Caco-2 (cell line): ENCODE results near the gene DAND5. TPM values are rescaled to one million over a fixed set of nuclear protein-coding genes. Genes with fewer than 3 reads are reported as not detected.

Experiments used
- BruUV-seq: library from RNA; stranded (reverse); fragments of 400-500 nt; replicated peaks from 2 replicates; lab custom pipeline; 2021; lab: Mats Ljungman, UMichigan
- CTCF ChIA-PET: fragments of 300-600 bp; sonication (Branson Sonifier 250); formaldehyde crosslinking; loops from one replicate; lab custom pipeline; 2022; ENCODE audit warnings: antibody characterized with exemption; lab: Charles Lee
- POLR2A ChIA-PET: fragments of 300-600 bp; sonication (Branson Sonifier 250); formaldehyde crosslinking; loops from one replicate; lab custom pipeline; 2022; ENCODE audit warnings: antibody characterized with exemption; lab: Charles Lee
- DNase-seq, 2 experiments: peaks; one replicate each; pipeline versions ENCODE4 v3.0.0 to v3.0.0-alpha.2; 2020 to 2022
- H3K27me3 ChIP-seq: replicated peaks from 2 replicates; pipeline ENCODE4 v1.6.0; 2011; ENCODE audit warnings: low read length; ENCODE audit not compliant: control insufficient read depth, insufficient read depth
- H3K36me3 ChIP-seq: 2 replicates; pipeline ENCODE4 v1.5.1; 2011; ENCODE audit warnings: low read length; ENCODE audit not compliant: control insufficient read depth, insufficient read depth
- H3K4me1 ChIP-seq: fragments of 250-450 bp; sonication (Bioruptor Pico); 2 replicates; pipeline ENCODE4 v1.5.1; 2020; ENCODE audit warnings: mild to moderate bottlenecking
- H3K4me3 ChIP-seq: 2 replicates; pipeline ENCODE4 v1.5.1; 2011; ENCODE audit warnings: low read depth, mild to moderate bottlenecking, control low read depth, low read length
- H3K9me3 ChIP-seq: fragments of 250-450 bp; sonication (Bioruptor Pico); 2 replicates; pipeline ENCODE4 v1.5.1; 2020; ENCODE audit warnings: mild to moderate bottlenecking, moderate library complexity
- H3K27ac Mint-ChIP-seq: one replicate; pipeline ENCODE4 v1.8.0; 2022; ENCODE audit warnings: mixed read lengths; ENCODE audit not compliant: unreplicated experiment
- H3K27me3 Mint-ChIP-seq: one replicate; pipeline ENCODE4 v1.8.0; 2022; ENCODE audit warnings: mixed read lengths; ENCODE audit not compliant: insufficient read depth, unreplicated experiment
- H3K36me3 Mint-ChIP-seq: one replicate; pipeline ENCODE4 v1.8.0; 2022; ENCODE audit warnings: mild to moderate bottlenecking, mixed read lengths; ENCODE audit not compliant: insufficient read depth, unreplicated experiment
- H3K4me1 Mint-ChIP-seq: one replicate; pipeline ENCODE4 v1.8.0; 2022; ENCODE audit warnings: low read depth, mixed read lengths; ENCODE audit not compliant: unreplicated experiment
- H3K4me3 Mint-ChIP-seq: one replicate; pipeline ENCODE4 v1.8.0; 2022; ENCODE audit warnings: mild to moderate bottlenecking, moderate library complexity, mixed read lengths; ENCODE audit not compliant: unreplicated experiment
- H3K9me3 Mint-ChIP-seq: one replicate; pipeline ENCODE4 v1.8.0; 2022; ENCODE audit warnings: mixed read lengths; ENCODE audit not compliant: unreplicated experiment
- CTCF ChIP-seq, 2 experiments: fragments of 200-600 bp in 1 of 2; IDR thresholded peaks; 1 replicate in 1 of 2; 2 replicates in 1 of 2; pipeline versions ENCODE4 v1.5.1 to v1.8.0; 2011 to 2022; ENCODE audit warnings: antibody characterized with exemption in 1 of 2, control low read depth in 1 of 2, inconsistent platforms in 1 of 2, low read depth in 1 of 2, low read length in 1 of 2, mild to moderate bottlenecking in 1 of 2, moderate library complexity in 1 of 2; ENCODE audit not compliant: insufficient read depth in 1 of 2, severe bottlenecking in 1 of 2, unreplicated experiment in 1 of 2
- intact Hi-C: fragments of 100-400 bp; cut with micrococcal nuclease; formaldehyde crosslinking; loops from one replicate; pipeline ENCODE4 v1.10.0; 2022; ENCODE audit not compliant: unreplicated experiment
- total RNA-seq: library from RNA; stranded (reverse); gene quantifications from 2 replicates; pipeline ENCODE4 v1.2.3, GENCODE V29; 2022

DAND5 gene
- total RNA-seq, 1 experiment from 2014 or later: not detected

- Mint-ChIP-seq H3K27me3 (peaks cover 28% of the 10 kb centered on the region), H3K27ac (no peak overlapping the region), H3K4me1 (peaks cover 5% of the 10 kb centered on the region), H3K9me3 (no peaks in the 10 kb centered on the region), H3K36me3 (no peaks in the 10 kb centered on the region), H3K4me3 (no peak overlapping the region)
- intact Hi-C loops: no loop called here
- H3K4me1 ChIP-seq: peaks cover 8% of the 10 kb centered on the region; the same call in 1 of the 2 replicates
- CTCF ChIA-PET: no interaction called here
- POLR2A ChIA-PET: no interaction called here
- no peak overlapping the region for H3K4me3 ChIP-seq
- BruUV-seq: no TSS peak
- TF ChIP-seq CTCF (IDR thresholded peaks at IDR 0.05; ENCODE audit: insufficient read depth in 1 of 2, low read depth in 1 of 2, low read length in 1 of 2, severe bottlenecking in 1 of 2, unreplicated experiment in 1 of 2): no peak
- no peak for DNase-seq
- H3K36me3 ChIP-seq: no peaks in the 10 kb centered on the region
- H3K27me3 ChIP-seq: no peaks in the 10 kb centered on the region
- no peaks in the 10 kb centered on the region for H3K9me3 ChIP-seq
These were observed 47.4 kb downstream of the DAND5 start for GRCh38 chr19:13016628-13017305.

GRCh38 chr19:13017306-13018034, 48.1 kb downstream of the DAND5 start:
- H3K27me3 Mint-ChIP-seq: peaks cover 30% of the 10 kb centered on the region
- no TSS peak for BruUV-seq
- peaks cover 5% of the 10 kb centered on the region for H3K4me1 Mint-ChIP-seq
- Histone ChIP-seq H3K9me3 (no peaks in the 10 kb centered on the region), H3K4me3 (no peak overlapping the region), H3K27me3 (no peaks in the 10 kb centered on the region), H3K36me3 (no peaks in the 10 kb centered on the region), H3K4me1 (peaks cover 8% of the 10 kb centered on the region; the same call in 1 of the 2 replicates)
- no peak for TF ChIP-seq CTCF (IDR thresholded peaks at IDR 0.05; ENCODE audit: insufficient read depth in 1 of 2, low read depth in 1 of 2, low read length in 1 of 2, severe bottlenecking in 1 of 2, unreplicated experiment in 1 of 2)
- no peak overlapping the region for H3K4me3 Mint-ChIP-seq
- DNase-seq: no peak
- intact Hi-C loops: no loop called here
- no peak overlapping the region for H3K27ac Mint-ChIP-seq
- CTCF ChIA-PET: no interaction called here
- POLR2A ChIA-PET: no interaction called here
- no peaks in the 10 kb centered on the region for H3K36me3 Mint-ChIP-seq
- H3K9me3 Mint-ChIP-seq: no peaks in the 10 kb centered on the region

DNA sequence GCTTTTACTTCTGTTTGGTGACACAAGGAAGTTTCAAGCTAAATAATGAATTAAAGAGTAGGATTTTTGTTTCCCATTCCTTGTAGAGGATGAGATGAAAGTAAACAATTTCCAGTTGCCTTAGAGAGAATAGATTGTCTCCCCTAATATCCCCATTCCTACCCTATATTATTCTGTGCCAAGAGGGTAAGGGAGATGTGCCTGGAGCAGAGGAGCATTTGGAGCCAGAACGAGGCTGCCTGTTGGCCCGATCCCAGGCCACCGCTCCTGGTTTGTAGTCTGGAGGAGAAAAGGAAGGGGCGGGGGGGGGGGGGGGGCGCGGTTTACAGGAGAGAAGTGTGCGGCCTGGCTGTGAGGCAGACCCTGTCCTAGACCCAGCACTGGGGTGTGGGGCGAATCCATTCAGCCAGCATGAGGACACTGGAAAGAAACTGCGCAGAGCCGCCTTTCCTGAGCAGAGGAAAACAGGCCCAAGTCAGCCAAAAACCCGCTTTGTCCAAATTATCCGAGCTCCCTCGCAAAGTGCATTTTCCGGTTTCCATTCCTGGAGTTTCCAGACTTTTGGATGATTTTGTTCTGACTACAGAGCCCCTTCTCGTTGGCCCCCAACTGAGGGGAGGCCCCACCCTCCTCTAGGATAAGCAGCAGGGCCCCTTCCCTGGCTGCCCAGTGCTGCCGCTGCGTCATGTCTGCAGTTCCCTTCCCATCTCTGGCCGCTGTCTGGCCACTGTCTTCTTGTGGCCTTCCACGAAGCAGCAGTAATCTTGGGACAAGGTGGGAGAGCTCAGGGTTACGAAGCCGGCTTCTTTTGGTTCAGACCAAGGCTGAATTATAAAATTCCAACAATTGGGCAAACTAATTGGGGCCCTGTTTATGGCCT, 48.9 kb downstream of the DAND5 start:
- H3K27me3 ChIP-seq: no peaks in the 10 kb centered on the region
- no peaks in the 10 kb centered on the region for H3K9me3 Mint-ChIP-seq
- no peak overlapping the region for H3K4me3 Mint-ChIP-seq
- H3K36me3 Mint-ChIP-seq: no peaks in the 10 kb centered on the region
- H3K4me1 Mint-ChIP-seq: no peaks in the 10 kb centered on the region
- TF ChIP-seq CTCF (IDR thresholded peaks at IDR 0.05; ENCODE audit: insufficient read depth in 1 of 2, low read depth in 1 of 2, low read length in 1 of 2, severe bottlenecking in 1 of 2, unreplicated experiment in 1 of 2): no peak
- H3K4me1 ChIP-seq: peaks cover 6% of the 10 kb centered on the region; the same call in 1 of the 2 replicates
- DNase-seq: no peak
- H3K9me3 ChIP-seq: no peaks in the 10 kb centered on the region
- BruUV-seq: no TSS peak
- H3K4me3 ChIP-seq: no peak overlapping the region
- intact Hi-C loops: no loop called here
- no peak overlapping the region for H3K27ac Mint-ChIP-seq
- ChIA-PET CTCF (no interaction called here), POLR2A (no interaction called here)
- H3K36me3 ChIP-seq: no peaks in the 10 kb centered on the region
- peaks cover 27% of the 10 kb centered on the region for H3K27me3 Mint-ChIP-seq
